Activated effector memory CD4-positive, alpha-beta T cell treated with anti-CD3 and anti-CD28 coated beads, Interleukin-2, amount 50 U/mL, for 16 hours (primary cell): ENCODE data around the gene MRPL41.
"Not testable (repeated sequence)": the region's sequence is repeated elsewhere in the genome, so short reads cannot be mapped to it uniquely, and the experiment has no call there.

Experiments
- DNase-seq: peaks from one replicate; pipeline ENCODE4 v3.0.0-alpha.2; 2020

Gene MRPL41

GRCh38 chr9:137588311-137588710 is 36.6 kb downstream of the MRPL41 start:
- DNase-seq: no peak

- no peak for DNase-seq
Observed at GRCh38 chr9:137588891-137589290, 37.2 kb downstream of the MRPL41 start.

- DNase-seq: no peak
Observed at GRCh38 chr9:137589441-137590122, 37.9 kb downstream of the MRPL41 start.

DNA sequence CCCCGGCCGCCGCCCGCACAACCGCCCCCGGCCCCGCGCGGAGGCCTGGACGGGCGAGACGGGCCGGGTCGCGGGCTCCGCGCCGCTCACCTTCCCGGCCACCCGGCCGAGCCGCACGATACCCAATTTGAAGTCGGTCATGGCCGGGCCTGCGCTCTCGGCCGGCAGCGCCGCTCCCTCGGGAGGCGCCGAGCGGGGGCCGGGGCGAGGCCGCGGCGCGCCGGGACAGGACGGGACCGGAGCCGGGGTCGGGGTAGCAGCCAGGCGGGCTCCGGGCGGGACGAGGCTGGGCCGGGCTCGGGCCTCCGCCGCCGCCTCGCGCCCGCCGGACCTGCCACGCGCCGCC is 38.4 kb downstream of the MRPL41 start:
- DNase-seq: no peak

DNA sequence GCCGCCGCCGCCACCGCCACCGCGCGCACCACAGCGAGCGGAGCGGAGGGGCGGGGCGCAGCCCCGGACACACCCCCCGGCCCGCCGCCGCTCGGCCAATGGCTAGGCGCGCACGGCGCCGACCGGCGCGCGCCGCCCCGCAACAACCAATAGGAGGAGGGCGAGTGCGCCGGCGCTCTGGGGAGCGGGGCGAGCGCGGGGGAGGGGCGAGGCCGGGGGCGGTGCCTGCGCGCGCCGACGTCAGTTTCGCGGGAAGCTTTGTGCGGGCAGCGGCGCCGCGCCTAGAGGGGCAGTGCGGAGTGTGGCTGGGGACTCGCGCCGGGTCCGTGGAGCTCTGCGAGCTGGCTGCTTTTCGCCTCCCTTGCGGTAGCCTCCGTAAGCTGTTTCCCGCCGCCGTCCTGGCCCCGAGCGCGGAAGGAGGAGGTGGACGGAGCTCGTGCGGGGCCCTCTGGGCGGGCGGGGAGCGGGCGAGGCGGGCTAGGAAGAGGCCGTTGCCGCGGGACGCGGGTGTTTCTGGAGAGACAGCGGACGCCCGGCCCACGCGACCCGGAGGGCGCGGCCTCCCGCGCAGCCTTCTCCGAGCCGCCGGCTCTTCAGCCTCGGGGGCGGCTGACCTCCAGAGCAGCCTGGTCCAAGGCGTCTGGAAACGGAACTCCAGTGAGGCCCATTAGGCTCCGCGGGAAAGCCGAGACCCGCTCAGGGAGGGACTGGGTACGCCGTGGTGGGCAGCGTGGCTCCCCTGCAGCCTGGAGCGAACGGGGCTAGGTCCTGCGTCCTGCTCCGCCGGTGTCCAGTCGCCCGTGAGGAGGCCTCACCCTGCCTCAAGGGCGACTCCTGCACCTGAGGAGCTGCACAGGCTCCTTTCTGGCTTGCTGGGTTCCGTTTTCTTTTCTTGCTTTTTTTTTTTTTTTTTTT is 39.0 kb downstream of the MRPL41 start, which contains the start of gene ZMYND19:
ZMYND19 (minus strand) TSS at position 44 of the 915 bp plus-strand sequence. CDS start 249 bp downstream, outside the sequence.
- DNase-seq: peak; percentile 96

DNA sequence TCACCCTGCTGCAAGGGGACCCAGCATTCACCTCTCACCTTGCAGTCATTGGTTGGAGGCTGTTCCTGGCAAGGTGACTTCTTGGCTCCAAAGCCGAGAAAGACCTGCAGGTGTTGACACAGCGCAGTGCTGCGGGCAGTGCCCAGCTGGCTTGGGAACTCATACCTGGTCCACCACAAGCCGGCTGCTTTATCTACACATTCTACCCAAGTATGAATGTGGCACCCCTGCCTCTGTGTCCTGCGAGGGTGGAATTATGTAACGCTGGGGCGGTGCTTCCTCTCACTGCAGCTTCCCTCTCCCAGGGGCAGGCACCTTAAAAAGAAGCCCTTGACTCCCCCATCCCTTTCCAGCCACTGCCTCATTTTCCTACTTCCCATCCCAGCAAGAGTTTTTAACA is 41.1 kb downstream of the MRPL41 start:
- no peak for DNase-seq

GRCh38 chr9:137593176-137593575 is 41.5 kb downstream of the MRPL41 start:
- no peak for DNase-seq

GRCh38 chr9:137596577-137596976 is 44.9 kb downstream of the MRPL41 start:
- not testable (repeated sequence) for DNase-seq

DNA sequence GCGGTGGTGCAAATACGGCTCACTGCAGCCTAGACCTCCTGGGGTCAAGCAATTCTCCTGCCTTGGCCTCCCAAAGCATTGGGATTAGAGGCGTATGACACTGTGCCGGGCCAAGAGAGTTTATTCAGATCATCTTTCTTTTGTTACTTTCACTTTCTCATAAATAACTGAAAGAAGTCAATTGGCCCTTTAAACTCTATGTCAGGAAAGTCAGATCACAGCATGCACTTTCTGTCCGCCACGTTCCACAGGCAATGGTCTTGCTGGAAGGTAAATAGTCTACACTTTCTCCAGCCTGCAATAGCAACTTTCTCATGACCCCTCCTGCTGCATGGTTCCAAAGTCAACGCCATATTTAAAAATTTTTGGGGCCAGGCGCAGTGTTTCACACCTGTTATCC is 47.3 kb downstream of the MRPL41 start:
- no peak for DNase-seq
